ENCODE results near the gene NEUROD1. TPM values are rescaled to one million over a fixed set of nuclear protein-coding genes. Genes with fewer than 3 reads are reported as not detected.

The NEUROD1 gene
- total and polyA plus RNA-seq, 4 donors, result 0.39 to 5.4 (median 1.8) TPM

- no peak overlapping the region for H3K27ac ChIP-seq (ENCODE audit: low read depth, low read length)
- H3K36me3 ChIP-seq (ENCODE audit: control insufficient read depth, insufficient read depth, low read length), result no peaks in the 10 kb centered on the region
- H3K27me3 ChIP-seq (ENCODE audit: control insufficient read depth, insufficient read depth, low read length), result no peaks in the 10 kb centered on the region
- H3K4me3 ChIP-seq (ENCODE audit: low read depth, low read length), result no peak overlapping the region
- no peak for DNase-seq (ENCODE audit: low read depth in 4 of 6, low spot score in 6 of 6)
- no peaks in the 10 kb centered on the region for H3K9me3 ChIP-seq (ENCODE audit: control insufficient read depth, insufficient read depth, low read length)
- no peaks in the 10 kb centered on the region for H3K4me1 ChIP-seq (ENCODE audit: control insufficient read depth, insufficient read depth, low read length)
- WGBS (ENCODE audit: insufficient coverage), result 96% methylated on average over 6 of the region's 6 CpGs
These were observed 16.8 kb upstream of the NEUROD1 start for GRCh38 chr2:181697126-181697525.

DNA sequence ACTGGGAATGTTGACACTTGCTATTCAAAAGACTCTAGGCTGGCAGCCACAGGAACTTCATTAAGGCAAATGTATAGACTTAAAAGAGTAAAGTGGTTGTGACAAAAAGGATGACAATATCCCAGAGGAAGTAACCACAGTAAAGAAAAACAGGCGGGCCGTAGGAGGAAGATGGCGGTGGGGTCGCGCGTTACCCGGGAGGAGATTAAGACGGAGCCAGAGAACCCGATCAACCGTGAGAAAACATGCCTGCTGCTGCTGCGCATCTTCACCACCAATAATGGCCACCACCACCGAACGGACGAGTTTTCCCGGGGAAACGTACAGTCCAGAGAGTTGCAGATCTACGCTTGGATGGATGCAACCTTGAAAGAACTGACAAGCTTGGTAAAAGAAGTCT lies 14.0 kb upstream of the NEUROD1 start:
- WGBS (ENCODE audit: insufficient coverage), result 72% methylated on average over 17 of the region's 17 CpGs
- no peak for DNase-seq (ENCODE audit: low read depth in 4 of 6, low spot score in 6 of 6)
- H3K27ac ChIP-seq (ENCODE audit: low read depth, low read length), result no peak overlapping the region
- H3K4me1 ChIP-seq (ENCODE audit: control insufficient read depth, insufficient read depth, low read length), result no peaks in the 10 kb centered on the region
- peaks cover 2% of the 10 kb centered on the region for H3K27me3 ChIP-seq (ENCODE audit: control insufficient read depth, insufficient read depth, low read length)
- H3K9me3 ChIP-seq (ENCODE audit: control insufficient read depth, insufficient read depth, low read length), result no peaks in the 10 kb centered on the region
- no peaks in the 10 kb centered on the region for H3K36me3 ChIP-seq (ENCODE audit: control insufficient read depth, insufficient read depth, low read length)
- no peak overlapping the region for H3K4me3 ChIP-seq (ENCODE audit: low read depth, low read length)

DNA sequence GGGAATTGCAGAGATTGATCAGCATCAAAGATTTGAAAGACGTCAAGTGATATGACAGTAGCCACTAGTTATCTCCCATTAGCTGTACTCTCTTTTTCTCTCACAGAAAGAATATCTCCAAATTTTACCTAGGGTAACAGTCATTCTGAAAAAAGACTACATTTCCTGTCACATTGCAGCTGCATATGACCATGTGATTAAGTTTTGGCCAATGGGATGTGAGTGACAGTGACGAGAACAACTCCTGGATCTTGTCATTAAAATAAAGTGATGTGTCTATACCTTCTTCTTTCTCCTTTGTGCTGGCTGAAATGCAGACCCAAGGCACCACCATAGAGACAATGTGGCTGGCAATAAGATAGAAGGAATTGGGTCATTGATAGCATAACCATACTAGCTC lies 10.5 kb upstream of the NEUROD1 start:
- Histone ChIP-seq H3K27ac (ENCODE audit: low read depth, low read length) (no peak overlapping the region), H3K9me3 (ENCODE audit: control insufficient read depth, insufficient read depth, low read length) (no peaks in the 10 kb centered on the region), H3K4me1 (ENCODE audit: control insufficient read depth, insufficient read depth, low read length) (no peaks in the 10 kb centered on the region), H3K4me3 (ENCODE audit: low read depth, low read length) (no peak overlapping the region), H3K36me3 (ENCODE audit: control insufficient read depth, insufficient read depth, low read length) (no peaks in the 10 kb centered on the region), H3K27me3 (ENCODE audit: control insufficient read depth, insufficient read depth, low read length) (peaks cover 25% of the 10 kb centered on the region)
- no peak for DNase-seq (ENCODE audit: low read depth in 4 of 6, low spot score in 6 of 6)
- WGBS (ENCODE audit: insufficient coverage), result 100% methylated on average over 1 of the region's 2 CpGs

DNA sequence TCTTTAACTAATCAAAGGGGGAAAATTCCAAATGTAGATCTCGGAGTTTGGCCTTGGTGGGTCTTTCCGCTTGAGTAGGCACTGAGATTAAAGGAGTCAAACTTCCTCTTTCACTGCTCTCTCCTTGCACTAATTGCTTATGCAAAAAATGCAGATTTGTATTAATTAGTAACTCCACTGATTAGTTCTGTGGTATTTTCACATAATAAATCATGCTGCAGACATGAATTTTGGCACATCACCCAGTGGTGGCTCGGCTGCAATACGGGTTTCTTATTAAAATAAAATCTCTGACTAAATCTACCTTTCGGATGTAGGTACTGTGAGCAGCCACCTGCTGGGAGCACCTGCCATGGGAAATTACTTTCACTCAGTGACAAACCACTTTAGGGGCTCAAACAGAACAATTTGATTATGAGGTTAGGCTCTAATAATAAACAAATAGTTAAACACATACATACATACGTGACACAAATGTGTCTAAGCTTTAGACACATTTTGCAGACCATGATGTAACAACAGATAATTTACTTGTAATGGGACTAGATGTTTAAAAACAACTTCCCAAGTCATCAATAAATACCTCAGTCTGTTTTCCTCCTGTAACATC lies 6.4 kb upstream of the NEUROD1 start:
- Histone ChIP-seq H3K27me3 (ENCODE audit: control insufficient read depth, insufficient read depth, low read length) (peaks cover 66% of the 10 kb centered on the region), H3K36me3 (ENCODE audit: control insufficient read depth, insufficient read depth, low read length) (no peaks in the 10 kb centered on the region), H3K9me3 (ENCODE audit: control insufficient read depth, insufficient read depth, low read length) (no peaks in the 10 kb centered on the region), H3K27ac (ENCODE audit: low read depth, low read length) (no peak overlapping the region), H3K4me1 (ENCODE audit: control insufficient read depth, insufficient read depth, low read length) (peaks cover 34% of the 10 kb centered on the region), H3K4me3 (ENCODE audit: low read depth, low read length) (no peak overlapping the region)
- peak in 2 of 6 donors; percentile 2 to 17 for DNase-seq (ENCODE audit: low read depth in 4 of 6, low spot score in 6 of 6)
- WGBS (ENCODE audit: insufficient coverage), result no CpG with 5 or more reads among the region's 6 CpGs

- H3K9me3 ChIP-seq (ENCODE audit: control insufficient read depth, insufficient read depth, low read length), result no peaks in the 10 kb centered on the region
- DNase-seq (ENCODE audit: low read depth in 4 of 6, low spot score in 6 of 6), result peak in 2 of 6 donors; percentile 31 to 41
- WGBS (ENCODE audit: insufficient coverage), result 15% methylated on average over 21 of the region's 21 CpGs
- no peaks in the 10 kb centered on the region for H3K36me3 ChIP-seq (ENCODE audit: control insufficient read depth, insufficient read depth, low read length)
- H3K27ac ChIP-seq (ENCODE audit: low read depth, low read length), result no peak overlapping the region
- H3K27me3 ChIP-seq (ENCODE audit: control insufficient read depth, insufficient read depth, low read length), result peaks cover 78% of the 10 kb centered on the region
- H3K4me3 ChIP-seq (ENCODE audit: low read depth, low read length), result no peak overlapping the region
- peaks cover 49% of the 10 kb centered on the region for H3K4me1 ChIP-seq (ENCODE audit: control insufficient read depth, insufficient read depth, low read length)
These were observed 4.9 kb upstream of the NEUROD1 start for GRCh38 chr2:181685150-181685688.

DNA sequence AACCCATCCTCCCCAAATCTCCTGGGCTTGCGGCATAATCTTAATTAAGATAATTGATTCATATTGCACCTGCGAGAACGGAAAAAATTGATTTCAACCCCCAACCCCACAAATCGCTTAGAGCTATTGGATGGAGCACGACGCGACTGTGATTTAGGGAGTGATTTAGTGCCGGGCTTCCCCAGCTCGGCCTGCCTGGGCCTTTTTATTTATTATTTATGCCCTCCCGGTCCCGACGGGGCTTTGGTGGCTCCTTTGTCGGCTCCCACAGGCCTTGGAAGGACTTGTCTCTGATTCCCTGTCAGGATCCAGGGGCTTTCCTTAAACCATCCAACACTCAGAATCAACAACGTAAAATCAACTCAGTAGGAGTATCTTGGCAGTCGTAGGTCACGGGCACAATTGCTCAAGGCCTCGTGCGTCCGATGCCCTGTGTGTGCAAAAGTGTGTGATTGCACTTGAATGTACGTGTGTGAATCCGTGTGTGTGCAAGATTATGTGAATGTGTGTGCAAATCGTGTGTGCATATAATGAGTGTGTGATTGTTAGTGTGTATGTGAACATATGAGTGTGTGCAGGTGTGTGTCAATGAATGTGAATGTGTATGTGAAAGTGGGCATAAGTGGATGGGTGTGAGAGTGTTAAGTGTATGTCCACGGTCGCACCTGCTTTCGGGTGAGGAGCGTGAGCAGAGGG lies 4.3 kb upstream of the NEUROD1 start:
- DNase-seq (ENCODE audit: low read depth in 4 of 6, low spot score in 6 of 6), result peak in 2 of 6 donors; percentile 55 to 58
- H3K27ac ChIP-seq (ENCODE audit: low read depth, low read length), result no peak overlapping the region
- H3K36me3 ChIP-seq (ENCODE audit: control insufficient read depth, insufficient read depth, low read length), result no peaks in the 10 kb centered on the region
- H3K4me3 ChIP-seq (ENCODE audit: low read depth, low read length), result no peak overlapping the region
- no peaks in the 10 kb centered on the region for H3K9me3 ChIP-seq (ENCODE audit: control insufficient read depth, insufficient read depth, low read length)
- WGBS (ENCODE audit: insufficient coverage), result 10% methylated on average over 24 of the region's 26 CpGs
- H3K4me1 ChIP-seq (ENCODE audit: control insufficient read depth, insufficient read depth, low read length), result peaks cover 49% of the 10 kb centered on the region
- peaks cover 84% of the 10 kb centered on the region for H3K27me3 ChIP-seq (ENCODE audit: control insufficient read depth, insufficient read depth, low read length)

GRCh38 chr2:181683518-181684453 lies 3.5 kb upstream of the NEUROD1 start:
- peaks cover 89% of the 10 kb centered on the region for H3K27me3 ChIP-seq (ENCODE audit: control insufficient read depth, insufficient read depth, low read length)
- no peak overlapping the region for H3K4me3 ChIP-seq (ENCODE audit: low read depth, low read length)
- H3K27ac ChIP-seq (ENCODE audit: low read depth, low read length), result no peak overlapping the region
- no peaks in the 10 kb centered on the region for H3K9me3 ChIP-seq (ENCODE audit: control insufficient read depth, insufficient read depth, low read length)
- WGBS (ENCODE audit: insufficient coverage), result under 1% methylated on average over 68 of the region's 85 CpGs
- H3K36me3 ChIP-seq (ENCODE audit: control insufficient read depth, insufficient read depth, low read length), result no peaks in the 10 kb centered on the region
- H3K4me1 ChIP-seq (ENCODE audit: control insufficient read depth, insufficient read depth, low read length), result peaks cover 50% of the 10 kb centered on the region
- peak in 2 of 6 donors; percentile 67 to 74 for DNase-seq (ENCODE audit: low read depth in 4 of 6, low spot score in 6 of 6)

DNA sequence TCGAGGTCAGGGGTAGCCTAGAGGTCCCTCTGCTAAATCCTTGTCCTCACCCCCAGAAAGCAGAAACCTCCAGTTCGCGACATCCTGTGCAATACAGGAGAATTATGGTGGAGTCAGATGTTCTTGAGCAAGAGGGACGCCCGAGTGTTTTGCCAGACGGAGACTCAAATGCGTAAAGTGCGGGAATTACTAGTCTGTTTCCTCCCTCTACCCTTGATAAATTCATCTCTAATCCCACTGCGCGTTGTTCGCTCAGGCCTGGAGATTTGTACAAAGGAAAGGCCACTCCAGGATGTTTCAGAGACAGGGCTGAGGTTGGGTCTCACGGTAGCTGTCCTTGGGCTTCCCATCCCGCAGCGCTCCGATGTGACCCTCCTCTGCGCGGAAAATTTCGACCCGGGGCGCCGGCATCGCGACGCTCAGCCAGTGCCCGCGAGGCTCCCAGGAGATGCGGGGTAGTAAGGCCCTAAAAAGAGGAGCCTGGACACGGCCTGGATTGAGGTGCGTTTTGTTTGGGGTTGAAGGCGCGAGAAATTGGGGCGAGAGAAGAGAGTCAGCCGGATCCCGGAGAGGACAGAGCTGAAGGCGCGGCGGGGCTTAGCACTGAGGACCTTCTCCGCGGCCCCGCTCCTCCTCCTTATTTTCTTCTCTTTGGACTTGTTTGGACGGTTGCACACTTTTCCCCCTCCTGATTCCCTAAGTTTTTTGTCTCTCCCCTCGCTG lies 2.6 kb upstream of the NEUROD1 start:
- 3% methylated on average over 34 of the region's 42 CpGs for WGBS (ENCODE audit: insufficient coverage)
- Histone ChIP-seq H3K4me3 (ENCODE audit: low read depth, low read length) (no peak overlapping the region), H3K36me3 (ENCODE audit: control insufficient read depth, insufficient read depth, low read length) (no peaks in the 10 kb centered on the region), H3K27me3 (ENCODE audit: control insufficient read depth, insufficient read depth, low read length) (peaks cover 91% of the 10 kb centered on the region), H3K4me1 (ENCODE audit: control insufficient read depth, insufficient read depth, low read length) (peaks cover 58% of the 10 kb centered on the region), H3K27ac (ENCODE audit: low read depth, low read length) (no peak overlapping the region), H3K9me3 (ENCODE audit: control insufficient read depth, insufficient read depth, low read length) (no peaks in the 10 kb centered on the region)
- peak in 2 of 6 donors; percentile 44 to 51 for DNase-seq (ENCODE audit: low read depth in 4 of 6, low spot score in 6 of 6)

Data from spinal cord (tissue), 10 donors.